LNCaP clone FGC (cell line): ENCODE results near the gene PTGS1.

Experiments
- DNase-seq: peaks from one replicate; pipeline ENCODE4 v3.0.0-alpha.2; 2011; ENCODE audit warnings: low read depth
- H3K4me3 ChIP-seq: 2 replicates; pipeline ENCODE4 v1.5.1; 2011; ENCODE audit warnings: mild to moderate bottlenecking, low read depth, low read length, control low read depth
- CTCF ChIP-seq: IDR thresholded peaks from 2 replicates; pipeline ENCODE4 v1.5.1; 2012; ENCODE audit warnings: mild to moderate bottlenecking; ENCODE audit not compliant: control insufficient read depth, insufficient read depth; ENCODE audit errors: extremely low read depth

The PTGS1 gene

GRCh38 chr9:122381206-122381950 lies 10.6 kb downstream of the PTGS1 start:
- DNase-seq, result no peak
- no peak for TF ChIP-seq CTCF
- no peak overlapping the region for H3K4me3 ChIP-seq

GRCh38 chr9:122382901-122383850 lies 12.4 kb downstream of the PTGS1 start:
- no peak overlapping the region for H3K4me3 ChIP-seq
- TF ChIP-seq CTCF, result no peak
- DNase-seq, result no peak

- no peak for DNase-seq
- no peak for TF ChIP-seq CTCF
- no peak overlapping the region for H3K4me3 ChIP-seq
These were observed 13.2 kb downstream of the PTGS1 start for GRCh38 chr9:122383992-122384461.

GRCh38 chr9:122386311-122386872 lies 15.6 kb downstream of the PTGS1 start:
- DNase-seq, result no peak
- no peak overlapping the region for H3K4me3 ChIP-seq
- no peak for TF ChIP-seq CTCF

GRCh38 chr9:122387536-122387935 lies 16.7 kb downstream of the PTGS1 start:
- no peak for TF ChIP-seq CTCF
- no peak overlapping the region for H3K4me3 ChIP-seq
- no peak for DNase-seq

- H3K4me3 ChIP-seq, result no peak overlapping the region
- no peak for DNase-seq
- TF ChIP-seq CTCF, result no peak
These were observed 18.4 kb downstream of the PTGS1 start for GRCh38 chr9:122389195-122389594.
